ENCODE data around the gene ZNF398. TPM values are rescaled to one million over a fixed set of nuclear protein-coding genes. Genes with fewer than 3 reads are reported as not detected.

The ZNF398 gene
- total RNA-seq, 2 experiments from 2014 or later: 11.8 to 14.2 TPM

DNA sequence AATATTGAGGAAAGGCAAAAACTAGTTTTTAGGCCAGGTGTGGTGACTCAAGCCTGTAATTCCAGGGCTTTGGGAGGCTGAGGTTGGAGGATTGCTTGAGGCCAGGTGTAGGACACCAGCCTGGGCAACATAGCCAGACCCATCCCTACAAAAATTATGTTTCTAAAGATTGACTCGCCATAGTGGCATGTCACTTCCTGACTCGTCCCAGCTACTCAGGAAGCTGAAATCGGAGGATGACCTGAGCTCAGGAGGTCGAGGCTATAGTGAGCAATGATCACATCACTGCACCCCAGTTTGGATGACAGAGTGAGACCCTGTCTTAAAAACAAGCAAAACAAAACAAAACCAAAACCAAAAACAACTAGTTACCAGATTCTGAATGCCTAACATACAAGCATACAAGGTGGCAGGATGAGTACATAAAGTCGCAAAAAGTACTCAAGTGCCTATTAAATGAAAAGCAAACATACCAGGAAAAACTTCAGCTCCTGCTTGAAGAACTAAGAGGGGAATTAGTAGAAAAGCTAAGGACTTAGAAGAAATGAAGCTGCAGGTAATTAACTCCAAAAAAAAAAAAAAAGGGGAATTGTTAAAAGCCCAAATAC is 14.1 kb downstream of the ZNF398 start:
- no peak for DNase-seq (ENCODE audit: low spot score)
- Histone ChIP-seq H3K36me3 (ENCODE audit: insufficient read depth, low read length) (peaks cover 89% of the 10 kb centered on the region), H4K20me1 (ENCODE audit: insufficient read depth, low read length) (no peaks in the 10 kb centered on the region; the same call in 1 of the 2 replicates), H3K79me2 (ENCODE audit: insufficient read depth, low read depth, low read length) (no peaks in the 10 kb centered on the region), H3K4me2 (ENCODE audit: low read length) (no peak overlapping the region), H3K9me3 (ENCODE audit: low read length) (no peaks in the 10 kb centered on the region), H2AFZ (ENCODE audit: low read length) (no peak overlapping the region), H3K4me1 (ENCODE audit: insufficient read depth, low read length, poor library complexity, severe bottlenecking) (no peaks in the 10 kb centered on the region), H3K4me3 (ENCODE audit: low read depth, low read length, poor library complexity, severe bottlenecking) (no peak overlapping the region), H3K27ac (ENCODE audit: low read depth, low read length, poor library complexity, severe bottlenecking) (no peak overlapping the region), H3K9me2 (ENCODE audit: insufficient read depth, low read length) (no peaks in the 10 kb centered on the region)
- POLR2A ChIA-PET: interaction anchor here (0.6 kb wide), 1 partner anchor 178 kb away, joined by 3 read pairs; no protein-coding TSS in a partner anchor
- CTCF ChIA-PET (ENCODE audit: unreplicated experiment): no interaction called here
- TF ChIP-seq EZH2phosphoT487 (IDR thresholded peaks at IDR 0.05; ENCODE audit: borderline replicate concordance, low read depth, low read length): no peak
- TF ChIP-seq, protein P1, sequence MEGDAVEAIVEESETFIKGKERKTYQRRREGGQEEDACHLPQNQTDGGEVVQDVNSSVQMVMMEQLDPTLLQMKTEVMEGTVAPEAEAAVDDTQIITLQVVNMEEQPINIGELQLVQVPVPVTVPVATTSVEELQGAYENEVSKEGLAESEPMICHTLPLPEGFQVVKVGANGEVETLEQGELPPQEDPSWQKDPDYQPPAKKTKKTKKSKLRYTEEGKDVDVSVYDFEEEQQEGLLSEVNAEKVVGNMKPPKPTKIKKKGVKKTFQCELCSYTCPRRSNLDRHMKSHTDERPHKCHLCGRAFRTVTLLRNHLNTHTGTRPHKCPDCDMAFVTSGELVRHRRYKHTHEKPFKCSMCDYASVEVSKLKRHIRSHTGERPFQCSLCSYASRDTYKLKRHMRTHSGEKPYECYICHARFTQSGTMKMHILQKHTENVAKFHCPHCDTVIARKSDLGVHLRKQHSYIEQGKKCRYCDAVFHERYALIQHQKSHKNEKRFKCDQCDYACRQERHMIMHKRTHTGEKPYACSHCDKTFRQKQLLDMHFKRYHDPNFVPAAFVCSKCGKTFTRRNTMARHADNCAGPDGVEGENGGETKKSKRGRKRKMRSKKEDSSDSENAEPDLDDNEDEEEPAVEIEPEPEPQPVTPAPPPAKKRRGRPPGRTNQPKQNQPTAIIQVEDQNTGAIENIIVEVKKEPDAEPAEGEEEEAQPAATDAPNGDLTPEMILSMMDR (conservative IDR thresholded peaks at IDR 0.05; ENCODE audit: low read length): no peak
- BruUV-seq (replicated peaks): no TSS peak
- intact Hi-C loops (cut with micrococcal nuclease; ENCODE audit: unreplicated experiment): no loop called here

GRCh38 chr7:149166142-149166541 is 18.9 kb downstream of the ZNF398 start:
- ChIA-PET CTCF (ENCODE audit: unreplicated experiment) (no interaction called here), POLR2A (interaction anchor here (0.5 to 1.9 kb wide), 6 partner anchors 11 to 98 kb away, joined by 3 to 5 read pairs (median 3); no protein-coding TSS in a partner anchor)

More at GRCh38 chr7:149166142-149166541, 18.9 kb downstream of the ZNF398 start:
- Histone ChIP-seq H3K9me2 (ENCODE audit: insufficient read depth, low read length) (no peaks in the 10 kb centered on the region), H3K4me3 (ENCODE audit: low read depth, low read length, poor library complexity, severe bottlenecking) (no peak overlapping the region), H2AFZ (ENCODE audit: low read length) (no peak overlapping the region), H3K4me2 (ENCODE audit: low read length) (no peak overlapping the region), H3K27ac (ENCODE audit: low read depth, low read length, poor library complexity, severe bottlenecking) (no peak overlapping the region), H3K4me1 (ENCODE audit: insufficient read depth, low read length, poor library complexity, severe bottlenecking) (no peaks in the 10 kb centered on the region), H3K79me2 (ENCODE audit: insufficient read depth, low read depth, low read length) (no peaks in the 10 kb centered on the region), H3K9me3 (ENCODE audit: low read length) (no peaks in the 10 kb centered on the region), H4K20me1 (ENCODE audit: insufficient read depth, low read length) (no peaks in the 10 kb centered on the region), H3K36me3 (ENCODE audit: insufficient read depth, low read length) (peaks cover 83% of the 10 kb centered on the region)
- intact Hi-C loops (cut with micrococcal nuclease; ENCODE audit: unreplicated experiment): no loop called here
- BruUV-seq (replicated peaks): no TSS peak
- TF ChIP-seq EZH2phosphoT487 (IDR thresholded peaks at IDR 0.05; ENCODE audit: borderline replicate concordance, low read depth, low read length): no peak
- TF ChIP-seq, protein P1 (conservative IDR thresholded peaks at IDR 0.05; ENCODE audit: low read length): no peak
- no peak for DNase-seq (ENCODE audit: low spot score)

Data from OCI-LY7 (cell line).